ENCODE results near the gene MUC6. TPM values are rescaled to one million over a fixed set of nuclear protein-coding genes. Genes with fewer than 3 reads are reported as not detected.

Gene MUC6
- total RNA-seq, 1 experiment from 2014 or later = 0.49 TPM

- BruUV-seq (replicated peaks) = no TSS peak
- intact Hi-C loops (cut with micrococcal nuclease; ENCODE audit: unreplicated experiment) (no loop called here), in situ Hi-C loops (cut with HindIII; ENCODE audit: low pct_unique_long_range_greater_than_20kb, low sequenced_read_pairs) (no loop called here)
- CTCF ChIA-PET = interaction anchor here (1.0 kb wide), 1 partner anchor 52 kb away, joined by 6 read pairs; no protein-coding TSS in a partner anchor
- DNase-seq (ENCODE audit: low read depth, low spot score) (no peak), ATAC-seq (no peak)
- H3K9me3 ChIP-seq (ENCODE audit: control insufficient read depth, insufficient read depth, low read depth, low read length) = no peaks in the 10 kb centered on the region
- H3K27ac ChIP-seq (ENCODE audit: low read length) = no peak overlapping the region
- no peak overlapping the region for H3K4me3 ChIP-seq (ENCODE audit: low read depth in 2 of 2, low read length in 2 of 2)
- POLR2A ChIA-PET = no interaction called here
- H3K27me3 ChIP-seq (ENCODE audit: control insufficient read depth, insufficient read depth, low read length) = no peaks in the 10 kb centered on the region
- no peak for TF ChIP-seq SIN3A (IDR thresholded peaks at IDR 0.05; ENCODE audit: borderline replicate concordance, insufficient read depth, low read depth, low read length)
- no peak for TF ChIP-seq TCF7L2 (IDR thresholded peaks at IDR 0.05; ENCODE audit: low read depth, low read length)
- no peak for TF ChIP-seq REST (IDR thresholded peaks at IDR 0.05; ENCODE audit: insufficient read depth in 1 of 2, low read depth in 2 of 2, low read length in 1 of 2)
- no peak for TF ChIP-seq CTCF (IDR thresholded peaks at IDR 0.05)
- TF ChIP-seq POLR2AphosphoS5 (IDR thresholded peaks at IDR 0.05; ENCODE audit: low read depth, low read length) = no peak
- H3K36me3 ChIP-seq (ENCODE audit: control insufficient read depth, insufficient read depth, low read length) = peaks cover 17% of the 10 kb centered on the region
- H3K4me1 ChIP-seq (ENCODE audit: control insufficient read depth, insufficient read depth, low read length) = no peaks in the 10 kb centered on the region
Observed at GRCh38 chr11:981764-982163, 54.8 kb downstream of the MUC6 start.

GRCh38 chr11:980438-981357 lies 55.8 kb downstream of the MUC6 start:
- ChIA-PET POLR2A (no interaction called here), CTCF (interaction anchor here (1.0 kb wide), 1 partner anchor 51 kb away, joined by 6 read pairs; no protein-coding TSS in a partner anchor)
- TF ChIP-seq TCF7L2 (IDR thresholded peaks at IDR 0.05; ENCODE audit: low read depth, low read length) = no peak
- no peak for TF ChIP-seq POLR2AphosphoS5 (IDR thresholded peaks at IDR 0.05; ENCODE audit: low read depth, low read length)
- no peak for TF ChIP-seq SIN3A (IDR thresholded peaks at IDR 0.05; ENCODE audit: borderline replicate concordance, insufficient read depth, low read depth, low read length)
- no peak for TF ChIP-seq REST (IDR thresholded peaks at IDR 0.05; ENCODE audit: insufficient read depth in 1 of 2, low read depth in 2 of 2, low read length in 1 of 2)
- no peak for TF ChIP-seq CTCF (IDR thresholded peaks at IDR 0.05)
- no peaks in the 10 kb centered on the region for H3K27me3 ChIP-seq (ENCODE audit: control insufficient read depth, insufficient read depth, low read length)
- DNase-seq (ENCODE audit: low read depth, low spot score) (no peak), ATAC-seq (no peak)
- H3K4me3 ChIP-seq (ENCODE audit: low read depth in 2 of 2, low read length in 2 of 2) = no peak overlapping the region
- no peak overlapping the region for H3K27ac ChIP-seq (ENCODE audit: low read length)
- intact Hi-C loops (cut with micrococcal nuclease; ENCODE audit: unreplicated experiment) (no loop called here), in situ Hi-C loops (cut with HindIII; ENCODE audit: low pct_unique_long_range_greater_than_20kb, low sequenced_read_pairs) (no loop called here)
- no peaks in the 10 kb centered on the region for H3K9me3 ChIP-seq (ENCODE audit: control insufficient read depth, insufficient read depth, low read depth, low read length)
- H3K36me3 ChIP-seq (ENCODE audit: control insufficient read depth, insufficient read depth, low read length) = peaks cover 16% of the 10 kb centered on the region
- BruUV-seq (replicated peaks) = no TSS peak
- no peaks in the 10 kb centered on the region for H3K4me1 ChIP-seq (ENCODE audit: control insufficient read depth, insufficient read depth, low read length)
